Uterine smooth muscle cell (primary cell): ENCODE measurements around the gene DMXL2. TPM values are rescaled to one million over a fixed set of nuclear protein-coding genes. Genes with fewer than 3 reads are reported as not detected.

Experiments
- total RNA-seq: library from RNA; depleted of rRNA; stranded (reverse); fragments of >200 nt; gene quantifications from 2 replicates; pipeline ENCODE4 v1.2.3, GENCODE V29; 2014

DMXL2 gene
- 36.0 and 38.9 TPM in 2 replicates for total RNA-seq

GRCh38 chr15:51622604-51623370 is at the start of gene DMXL2:
Gene DMXL2 (minus strand): TSS chr15:51622771. CDS start chr15:51622545, 226 bp downstream.

Other genes starting within 250 kb of the DMXL2 start
- gene SCG3, start 58.7 kb upstream of the DMXL2 start, total RNA-seq = not detected in 2 replicates
- gene LYSMD2, start 114.9 kb upstream of the DMXL2 start, total RNA-seq = 10.0 and 11.0 TPM in 2 replicates
- 13.4 and 14.5 TPM in 2 replicates for gene TMOD2, start 128.8 kb upstream of the DMXL2 start, total RNA-seq
- gene TMOD3, start 206.9 kb upstream of the DMXL2 start, total RNA-seq = 39.1 and 43.3 TPM in 2 replicates